ENCODE measurements around the gene ITGB4. TPM values are rescaled to one million over a fixed set of nuclear protein-coding genes. Genes with fewer than 3 reads are reported as not detected.
A peak's percentile ranks its signal among the peaks of the same experiment; 100 is the strongest.

The ITGB4 gene
- total RNA-seq, 1 donor from 2014 or later = 9.7 TPM

GRCh38 chr17:75762513-75763268 lies 41.4 kb downstream of the ITGB4 start:
- H3K36me3 Mint-ChIP-seq (ENCODE audit: insufficient read depth) = no peaks in the 10 kb centered on the region
- peak overlapping the region; percentile 62 for H3K27ac Mint-ChIP-seq
- DNase-seq (ENCODE audit: low spot score, unreplicated experiment) = no peak
- H3K4me1 Mint-ChIP-seq (ENCODE audit: low read depth) = peaks cover 3% of the 10 kb centered on the region
- peaks cover 5% of the 10 kb centered on the region for H3K27me3 Mint-ChIP-seq
- no peaks in the 10 kb centered on the region for H3K9me3 Mint-ChIP-seq (ENCODE audit: low read depth)
- H3K4me3 Mint-ChIP-seq (ENCODE audit: low read depth) = no peak overlapping the region
- no peak for TF ChIP-seq CTCF (IDR thresholded peaks at IDR 0.05; ENCODE audit: unreplicated experiment)

GRCh38 chr17:75763269-75763607 lies 42.0 kb downstream of the ITGB4 start:
- TF ChIP-seq CTCF (IDR thresholded peaks at IDR 0.05; ENCODE audit: unreplicated experiment) = no peak

GRCh38 chr17:75763613-75764416 lies 42.6 kb downstream of the ITGB4 start:
- H3K4me1 Mint-ChIP-seq (ENCODE audit: low read depth) = peaks cover 3% of the 10 kb centered on the region
- H3K27me3 Mint-ChIP-seq = peaks cover 5% of the 10 kb centered on the region
- H3K9me3 Mint-ChIP-seq (ENCODE audit: low read depth) = no peaks in the 10 kb centered on the region
- H3K36me3 Mint-ChIP-seq (ENCODE audit: insufficient read depth) = no peaks in the 10 kb centered on the region
- no peak for TF ChIP-seq CTCF (IDR thresholded peaks at IDR 0.05; ENCODE audit: unreplicated experiment)
- no peak overlapping the region for H3K27ac Mint-ChIP-seq
- no peak for DNase-seq (ENCODE audit: low spot score, unreplicated experiment)
- H3K4me3 Mint-ChIP-seq (ENCODE audit: low read depth) = peak overlapping the region; percentile 59

More at GRCh38 chr17:75763269-75763607, 42.0 kb downstream of the ITGB4 start:
- Mint-ChIP-seq H3K27me3 (peaks cover 5% of the 10 kb centered on the region), H3K27ac (no peak overlapping the region), H3K4me1 (ENCODE audit: low read depth) (peaks cover 3% of the 10 kb centered on the region), H3K9me3 (ENCODE audit: low read depth) (no peaks in the 10 kb centered on the region), H3K4me3 (ENCODE audit: low read depth) (peak overlapping the region; percentile 16), H3K36me3 (ENCODE audit: insufficient read depth) (no peaks in the 10 kb centered on the region)
- no peak for DNase-seq (ENCODE audit: low spot score, unreplicated experiment)

GRCh38 chr17:75764417-75764710 lies 43.1 kb downstream of the ITGB4 start:
- DNase-seq (ENCODE audit: low spot score, unreplicated experiment) = no peak
- no peak for TF ChIP-seq CTCF (IDR thresholded peaks at IDR 0.05; ENCODE audit: unreplicated experiment)
- H3K27ac Mint-ChIP-seq = no peak overlapping the region
- no peaks in the 10 kb centered on the region for H3K9me3 Mint-ChIP-seq (ENCODE audit: low read depth)
- H3K4me1 Mint-ChIP-seq (ENCODE audit: low read depth) = peaks cover 3% of the 10 kb centered on the region
- H3K4me3 Mint-ChIP-seq (ENCODE audit: low read depth) = peak overlapping the region; percentile 59
- peaks cover 5% of the 10 kb centered on the region for H3K27me3 Mint-ChIP-seq
- no peaks in the 10 kb centered on the region for H3K36me3 Mint-ChIP-seq (ENCODE audit: insufficient read depth)

GRCh38 chr17:75764711-75765421 lies 43.6 kb downstream of the ITGB4 start, which contains the start of gene GALK1:
Gene GALK1 (minus strand): TSS chr17:75765192. CDS start chr17:75765136, 56 bp downstream.
- H3K27me3 Mint-ChIP-seq = peaks cover 5% of the 10 kb centered on the region
- peaks cover 7% of the 10 kb centered on the region for H3K4me1 Mint-ChIP-seq (ENCODE audit: low read depth)
- H3K9me3 Mint-ChIP-seq (ENCODE audit: low read depth) = no peaks in the 10 kb centered on the region
- H3K27ac Mint-ChIP-seq = peak within 1 kb of the TSS; percentile 84
- peak within 1 kb of the TSS; percentile 60 for H3K4me3 Mint-ChIP-seq (ENCODE audit: low read depth)
- DNase-seq (ENCODE audit: low spot score, unreplicated experiment) = peak; percentile 58
- H3K36me3 Mint-ChIP-seq (ENCODE audit: insufficient read depth) = no peaks in the 10 kb centered on the region
- TF ChIP-seq CTCF (IDR thresholded peaks at IDR 0.05; ENCODE audit: unreplicated experiment) = peak; percentile 44

Measured in progenitor cell of endocrine pancreas (in vitro differentiated cells).